GM12878 (cell line): ENCODE results near the gene ZSCAN9. TPM values are rescaled to one million over a fixed set of nuclear protein-coding genes. Genes with fewer than 3 reads are reported as not detected.

ENCODE experiments used
- CBFB ChIP-seq: IDR thresholded peaks from 2 replicates; pipeline ENCODE4 v1.6.1; 2016; ENCODE audit warnings: antibody characterized with exemption, low read depth
- CBX3 ChIP-seq: fragments of 200-600 bp; sonication (generic); IDR thresholded peaks from 2 replicates; pipeline ENCODE4 v1.6.1; 2016; ENCODE audit warnings: low read depth, borderline replicate concordance
- CBX5 ChIP-seq: sonication (generic); IDR thresholded peaks from 2 replicates; pipeline ENCODE4 v1.6.1; 2016; ENCODE audit warnings: low read depth, moderate library complexity, mild to moderate bottlenecking, inconsistent platforms
- CEBPB ChIP-seq, 2 experiments: fragments of 150-350 bp in 1 of 2; IDR thresholded peaks; 2 replicates each; pipeline ENCODE4 v1.6.1; 2012 to 2014; ENCODE audit warnings: low read depth in 2 of 2, low read length in 2 of 2, borderline replicate concordance in 1 of 2, inconsistent platforms in 1 of 2
- EP300 ChIP-seq, 2 experiments: fragments of 150-350 bp in 1 of 2; IDR thresholded peaks; 2 replicates each; pipeline ENCODE4 v1.6.1; 2011 to 2012; ENCODE audit warnings: low read depth in 2 of 2, low read length in 2 of 2, borderline replicate concordance in 1 of 2, improper control_type of control experiment in 1 of 2, inconsistent platforms in 1 of 2; ENCODE audit not compliant: control insufficient read depth in 1 of 2
- IKZF2 ChIP-seq, 2 experiments: fragments of 450-650 bp; IDR thresholded peaks; 2 replicates each; pipeline ENCODE4 v1.6.1; 2017; ENCODE audit warnings: mild to moderate bottlenecking in 2 of 2, moderate library complexity in 2 of 2
- JUNB ChIP-seq: IDR thresholded peaks from 2 replicates; pipeline ENCODE4 v1.6.1; 2016; ENCODE audit warnings: antibody characterized with exemption, mild to moderate bottlenecking
- JUND ChIP-seq: IDR thresholded peaks from 2 replicates; pipeline ENCODE4 v1.6.1; 2012; ENCODE audit warnings: low read depth, mild to moderate bottlenecking, low read length, improper control_type of control experiment, moderate library complexity
- KDM1A ChIP-seq: fragments of 200-600 bp; sonication (generic); IDR thresholded peaks from 2 replicates; pipeline ENCODE4 v1.6.1; 2016; ENCODE audit warnings: borderline replicate concordance
- LARP7 ChIP-seq: fragments of 450-650 bp; IDR thresholded peaks from 2 replicates; pipeline ENCODE4 v1.6.1; 2017; ENCODE audit warnings: mild to moderate bottlenecking
- NRF1 ChIP-seq: conservative IDR thresholded peaks from 2 replicates; pipeline ENCODE4 v1.6.1; 2011; ENCODE audit warnings: mild to moderate bottlenecking, low read depth, low read length, improper control_type of control experiment
- PAX8 ChIP-seq: fragments of 450-650 bp; IDR thresholded peaks from 2 replicates; pipeline ENCODE4 v1.6.1; 2017; ENCODE audit warnings: mild to moderate bottlenecking, moderate library complexity
- POU2F2 ChIP-seq: IDR thresholded peaks from 3 replicates; pipeline ENCODE4 v1.6.1; 2011; ENCODE audit warnings: low read depth, mild to moderate bottlenecking, low read length, borderline replicate concordance
- RAD21 ChIP-seq: IDR thresholded peaks from 2 replicates; pipeline ENCODE4 v1.6.1; 2011; ENCODE audit warnings: mild to moderate bottlenecking, low read depth, low read length, moderate library complexity; ENCODE audit not compliant: insufficient read depth
- SIN3A ChIP-seq: IDR thresholded peaks from 2 replicates; pipeline ENCODE4 v1.6.1; 2012; ENCODE audit warnings: low read depth, low read length, improper control_type of control experiment
- SMC3 ChIP-seq: IDR thresholded peaks from 2 replicates; pipeline ENCODE4 v1.6.1; 2011; ENCODE audit warnings: low read length, improper control_type of control experiment, borderline replicate concordance
- SPI1 ChIP-seq: IDR thresholded peaks from 2 replicates; pipeline ENCODE4 v1.6.1; 2011; ENCODE audit warnings: low read depth, mild to moderate bottlenecking, low read length, moderate library complexity, borderline replicate concordance; ENCODE audit not compliant: insufficient read depth
- STAT1 ChIP-seq: fragments of 450-650 bp; conservative IDR thresholded peaks from 2 replicates; pipeline ENCODE4 v1.6.1; 2014; ENCODE audit warnings: antibody characterized with exemption, mild to moderate bottlenecking
- TCF3 ChIP-seq: IDR thresholded peaks from 2 replicates; pipeline ENCODE4 v1.6.1; 2012; ENCODE audit warnings: low read depth, mild to moderate bottlenecking, low read length, borderline replicate concordance; ENCODE audit not compliant: insufficient read depth
- YBX1 ChIP-seq: fragments of 450-650 bp; IDR thresholded peaks from 2 replicates; pipeline ENCODE4 v1.6.1; 2016; ENCODE audit warnings: antibody characterized with exemption
- ZBED1 ChIP-seq: IDR thresholded peaks from 2 replicates; pipeline ENCODE4 v1.6.1; 2016; ENCODE audit warnings: borderline replicate concordance
- polyA plus RNA-seq, 11 experiments: library from polyadenylated mRNA; depleted of rRNA in 4 of 11; unstranded in 6 of 11; stranded (reverse) in 5 of 11; fragments of >200 nt; fragmentation: Nextera tagmentation in 4 of 11; fragmentation: Illumina TruSeq in 1 of 11; extraction: Ambion mirVana in 4 of 11; extraction: Trizol in 1 of 11; gene quantifications; 1 replicate in 1 of 11; 2 replicates in 10 of 11; pipeline versions ENCODE4 v1.2.1 to v1.2.3, GENCODE V29; 2011 to 2016; ENCODE audit warnings: inconsistent platforms in 2 of 11, missing spikeins in 2 of 11, low read depth in 1 of 11
- total RNA-seq, 4 experiments: library from RNA; depleted of rRNA in 3 of 4; stranded (reverse); fragments of >200 nt in 3 of 4; fragmentation: Illumina TruSeq in 1 of 4; extraction: Trizol in 1 of 4; gene quantifications; 2 replicates each; pipeline versions ENCODE4 v1.2.1 to v1.2.3, GENCODE V29; 2013 to 2021
- TF ChIP-seq, protein P1 (sequence below): IDR thresholded peaks from 2 replicates; pipeline ENCODE4 v1.6.1; 2012; ENCODE audit warnings: low read depth, low read length, improper control_type of control experiment
- TF ChIP-seq, protein P2 (sequence below): IDR thresholded peaks from 2 replicates; pipeline ENCODE4 v1.6.1; 2012; ENCODE audit warnings: low read depth, low read length, improper control_type of control experiment
- TF ChIP-seq, protein P3 (sequence below): fragments of 450-650 bp; conservative IDR thresholded peaks from 2 replicates; pipeline ENCODE4 v1.6.1; 2017; ENCODE audit warnings: mild to moderate bottlenecking, moderate library complexity
- TF ChIP-seq, protein P4 (sequence below): fragments of 450-650 bp; IDR thresholded peaks from 2 replicates; pipeline ENCODE4 v1.6.1; 2017; ENCODE audit warnings: mild to moderate bottlenecking

Gene ZSCAN9
- total and polyA plus RNA-seq, 10 of the 15 experiments (the other 5 are each of a cell fraction or from before 2014, with no cell fraction given), result 8.1 to 28.7 (median 17.4) TPM

DNA sequence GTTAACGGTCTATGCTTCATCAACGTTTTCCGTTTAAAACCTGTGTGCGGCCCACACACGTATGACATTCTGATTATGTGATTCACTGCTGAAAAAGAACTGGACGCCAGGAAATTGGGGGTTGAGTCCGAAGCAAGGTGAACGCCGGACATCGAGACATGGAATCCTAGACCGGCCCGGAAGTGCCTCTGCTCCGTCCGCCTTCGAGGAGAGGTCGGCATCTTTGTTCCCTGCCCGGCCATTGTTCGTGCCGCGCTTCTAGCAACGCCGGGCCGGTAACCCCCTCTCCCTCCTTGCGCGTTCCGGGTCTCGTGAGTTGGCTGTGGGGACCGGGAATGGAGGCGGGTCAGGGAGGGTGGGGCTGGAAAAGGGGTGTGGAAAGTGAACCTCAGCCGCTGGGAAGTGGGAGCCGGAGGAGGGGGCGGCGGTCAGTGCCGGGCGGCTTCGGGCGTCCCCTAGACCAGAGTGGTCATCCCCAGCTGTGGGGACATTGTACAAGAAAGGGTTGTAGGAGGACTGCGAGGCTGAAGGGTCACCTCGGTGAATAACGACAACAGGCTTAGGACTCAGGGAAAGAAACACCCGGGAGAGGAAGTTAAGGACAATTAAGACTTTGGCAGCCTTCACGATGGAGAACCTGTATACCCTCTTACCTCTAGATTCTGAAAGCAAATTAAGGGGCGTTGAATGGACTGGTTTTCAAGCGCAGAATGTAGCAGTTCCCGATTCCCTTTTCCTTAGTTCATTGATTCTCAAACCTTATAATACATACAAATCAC is at the start of gene ZSCAN9 (continued):
- TF ChIP-seq, protein P1, sequence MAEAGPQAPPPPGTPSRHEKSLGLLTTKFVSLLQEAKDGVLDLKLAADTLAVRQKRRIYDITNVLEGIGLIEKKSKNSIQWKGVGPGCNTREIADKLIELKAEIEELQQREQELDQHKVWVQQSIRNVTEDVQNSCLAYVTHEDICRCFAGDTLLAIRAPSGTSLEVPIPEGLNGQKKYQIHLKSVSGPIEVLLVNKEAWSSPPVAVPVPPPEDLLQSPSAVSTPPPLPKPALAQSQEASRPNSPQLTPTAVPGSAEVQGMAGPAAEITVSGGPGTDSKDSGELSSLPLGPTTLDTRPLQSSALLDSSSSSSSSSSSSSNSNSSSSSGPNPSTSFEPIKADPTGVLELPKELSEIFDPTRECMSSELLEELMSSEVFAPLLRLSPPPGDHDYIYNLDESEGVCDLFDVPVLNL, result no peak
- 0 out of 2 replicates have a peak, but pooled peaks have one; percentile 39 for TF ChIP-seq TCF3
- peak; percentile 15 to 35; a peak in 1 of 4 replicates for TF ChIP-seq EP300 (IDR thresholded peaks at IDR 0.05; ENCODE audit: borderline replicate concordance in 1 of 2, control insufficient read depth in 1 of 2, low read depth in 2 of 2, low read length in 2 of 2)
- TF ChIP-seq POU2F2, result no peak; the same call in 1 of the 3 replicates
- peak; percentile 72; the same call in 1 of the 2 replicates for TF ChIP-seq LARP7
- TF ChIP-seq SPI1, result 0 out of 2 replicates have a peak, but pooled peaks have one; percentile 34
- no peak for TF ChIP-seq KDM1A
- no peak for TF ChIP-seq NRF1
- no peak for TF ChIP-seq PAX8
- TF ChIP-seq, protein P2, sequence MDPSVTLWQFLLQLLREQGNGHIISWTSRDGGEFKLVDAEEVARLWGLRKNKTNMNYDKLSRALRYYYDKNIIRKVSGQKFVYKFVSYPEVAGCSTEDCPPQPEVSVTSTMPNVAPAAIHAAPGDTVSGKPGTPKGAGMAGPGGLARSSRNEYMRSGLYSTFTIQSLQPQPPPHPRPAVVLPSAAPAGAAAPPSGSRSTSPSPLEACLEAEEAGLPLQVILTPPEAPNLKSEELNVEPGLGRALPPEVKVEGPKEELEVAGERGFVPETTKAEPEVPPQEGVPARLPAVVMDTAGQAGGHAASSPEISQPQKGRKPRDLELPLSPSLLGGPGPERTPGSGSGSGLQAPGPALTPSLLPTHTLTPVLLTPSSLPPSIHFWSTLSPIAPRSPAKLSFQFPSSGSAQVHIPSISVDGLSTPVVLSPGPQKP, result peak; percentile 94
- no peak for TF ChIP-seq RAD21
- no peak for TF ChIP-seq CBX5
- no peak for TF ChIP-seq CEBPB (IDR thresholded peaks at IDR 0.05; ENCODE audit: borderline replicate concordance in 1 of 2, low read depth in 2 of 2, low read length in 2 of 2)
- TF ChIP-seq, protein P3, sequence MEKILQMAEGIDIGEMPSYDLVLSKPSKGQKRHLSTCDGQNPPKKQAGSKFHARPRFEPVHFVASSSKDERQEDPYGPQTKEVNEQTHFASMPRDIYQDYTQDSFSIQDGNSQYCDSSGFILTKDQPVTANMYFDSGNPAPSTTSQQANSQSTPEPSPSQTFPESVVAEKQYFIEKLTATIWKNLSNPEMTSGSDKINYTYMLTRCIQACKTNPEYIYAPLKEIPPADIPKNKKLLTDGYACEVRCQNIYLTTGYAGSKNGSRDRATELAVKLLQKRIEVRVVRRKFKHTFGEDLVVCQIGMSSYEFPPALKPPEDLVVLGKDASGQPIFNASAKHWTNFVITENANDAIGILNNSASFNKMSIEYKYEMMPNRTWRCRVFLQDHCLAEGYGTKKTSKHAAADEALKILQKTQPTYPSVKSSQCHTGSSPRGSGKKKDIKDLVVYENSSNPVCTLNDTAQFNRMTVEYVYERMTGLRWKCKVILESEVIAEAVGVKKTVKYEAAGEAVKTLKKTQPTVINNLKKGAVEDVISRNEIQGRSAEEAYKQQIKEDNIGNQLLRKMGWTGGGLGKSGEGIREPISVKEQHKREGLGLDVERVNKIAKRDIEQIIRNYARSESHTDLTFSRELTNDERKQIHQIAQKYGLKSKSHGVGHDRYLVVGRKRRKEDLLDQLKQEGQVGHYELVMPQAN, result peak; percentile 74
- TF ChIP-seq IKZF2 (IDR thresholded peaks at IDR 0.05), result peak; percentile 72 to 73
- TF ChIP-seq STAT1, result no peak
- TF ChIP-seq JUND, result no peak
- TF ChIP-seq SIN3A, result peak; percentile 92
- TF ChIP-seq JUNB, result no peak
- TF ChIP-seq ZBED1, result peak; percentile 66; the same call in 1 of the 2 replicates
- TF ChIP-seq, protein P4, sequence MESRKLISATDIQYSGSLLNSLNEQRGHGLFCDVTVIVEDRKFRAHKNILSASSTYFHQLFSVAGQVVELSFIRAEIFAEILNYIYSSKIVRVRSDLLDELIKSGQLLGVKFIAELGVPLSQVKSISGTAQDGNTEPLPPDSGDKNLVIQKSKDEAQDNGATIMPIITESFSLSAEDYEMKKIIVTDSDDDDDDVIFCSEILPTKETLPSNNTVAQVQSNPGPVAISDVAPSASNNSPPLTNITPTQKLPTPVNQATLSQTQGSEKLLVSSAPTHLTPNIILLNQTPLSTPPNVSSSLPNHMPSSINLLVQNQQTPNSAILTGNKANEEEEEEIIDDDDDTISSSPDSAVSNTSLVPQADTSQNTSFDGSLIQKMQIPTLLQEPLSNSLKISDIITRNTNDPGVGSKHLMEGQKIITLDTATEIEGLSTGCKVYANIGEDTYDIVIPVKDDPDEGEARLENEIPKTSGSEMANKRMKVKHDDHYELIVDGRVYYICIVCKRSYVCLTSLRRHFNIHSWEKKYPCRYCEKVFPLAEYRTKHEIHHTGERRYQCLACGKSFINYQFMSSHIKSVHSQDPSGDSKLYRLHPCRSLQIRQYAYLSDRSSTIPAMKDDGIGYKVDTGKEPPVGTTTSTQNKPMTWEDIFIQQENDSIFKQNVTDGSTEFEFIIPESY, result no peak
- TF ChIP-seq CBFB, result peak; percentile 81; the same call in 1 of the 2 replicates
- TF ChIP-seq YBX1, result no peak
- no peak for TF ChIP-seq CBX3
- TF ChIP-seq SMC3, result peak; percentile 5; the same call in 1 of the 2 replicates
